Measurements from ENCODE around the gene CLCN4.

- no peak for TF ChIP-seq CTCF (IDR thresholded peaks at IDR 0.05)
- TF ChIP-seq POLR2A (IDR thresholded peaks at IDR 0.05) = no peak
Measured at GRCh38 chrX:10246297-10246696, 89.5 kb downstream of the CLCN4 start.
